ENCODE results near the gene CNGA2. TPM values are rescaled to one million over a fixed set of nuclear protein-coding genes. Genes with fewer than 3 reads are reported as not detected.

The CNGA2 gene
- total and polyA plus RNA-seq, 2 of the 4 experiments (the other 2 are of a cell fraction) = not detected

DNA sequence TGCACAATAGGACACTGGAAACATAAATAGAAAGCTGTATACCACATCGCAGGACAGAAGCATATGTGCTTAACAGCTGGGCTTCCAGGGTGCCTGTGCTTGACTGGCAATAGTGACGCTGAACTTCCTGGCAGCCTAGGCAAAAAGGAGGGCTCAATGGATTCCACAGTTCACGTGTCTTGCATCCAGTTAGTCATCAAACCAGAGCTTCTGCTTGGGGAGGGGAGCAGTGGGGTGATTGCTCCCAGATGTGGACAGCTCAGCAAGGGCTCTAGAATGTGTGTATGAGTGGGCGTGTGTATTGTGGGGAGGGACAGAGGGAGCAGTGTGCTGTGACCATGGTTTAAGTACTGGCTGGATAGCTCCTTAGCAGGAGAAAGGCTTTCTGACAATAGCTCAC lies 37.0 kb upstream of the CNGA2 start:
- 40% methylated on average over 1 of the region's 4 CpGs; no CpG with 5 or more reads in 1 of the 2 experiments for WGBS, 2 experiments (ENCODE audit: extremely low coverage in 2 of 2, insufficient read length in 1 of 2)
- Histone ChIP-seq H3K56ac (ENCODE audit: extremely low read depth, insufficient read depth, low read length) (no peak overlapping the region), H4K91ac (ENCODE audit: insufficient read depth, low read depth, low read length) (no peak overlapping the region), H2BK15ac (ENCODE audit: low read depth, low read length) (no peak overlapping the region), H2AFZ (replicated peaks; ENCODE audit: low read length, poor library complexity) (no peak overlapping the region), H3K9me1 (ENCODE audit: insufficient read depth, low read length) (no peaks in the 10 kb centered on the region), H2BK20ac (ENCODE audit: low read depth, low read length) (no peak overlapping the region), H3K4me3 (ENCODE audit: insufficient read depth, low read depth, low read length) (no peak overlapping the region), H3K4me2 (ENCODE audit: low read depth, low read length) (no peak overlapping the region), H4K8ac (ENCODE audit: low read depth in 2 of 2, low read length in 2 of 2) (no peak overlapping the region), H4K20me1 (ENCODE audit: insufficient read depth, low read length) (no peaks in the 10 kb centered on the region), H3K23ac (ENCODE audit: low read depth, low read length) (no peak overlapping the region), H2AK9ac (replicated peaks; ENCODE audit: low read depth, low read length, poor library complexity) (no peak overlapping the region), H3K36me3 (ENCODE audit: control insufficient read depth, insufficient read depth, low read length) (no peaks in the 10 kb centered on the region), H3K9me3 (ENCODE audit: control insufficient read depth, insufficient read depth, low read length) (peaks cover 19% of the 10 kb centered on the region; the same call in 1 of the 2 replicates), H3K14ac (replicated peaks; ENCODE audit: low read depth, low read length) (no peak overlapping the region), H4K5ac (ENCODE audit: low read depth, low read length) (no peak overlapping the region), H3K79me1 (ENCODE audit: low read depth in 1 of 2, low read length in 2 of 2) (no peaks in the 10 kb centered on the region), H2BK5ac (ENCODE audit: low read depth, low read length, poor library complexity, severe bottlenecking) (no peak overlapping the region), H3K9ac (ENCODE audit: low read depth, low read length) (no peak overlapping the region), H2BK120ac (ENCODE audit: low read depth, low read length) (no peak overlapping the region), H3K27me3 (ENCODE audit: control insufficient read depth, insufficient read depth, low read length) (no peaks in the 10 kb centered on the region), H2AK5ac (ENCODE audit: low read depth, low read length) (no peak overlapping the region), H3K4me1 (ENCODE audit: control insufficient read depth, insufficient read depth, low read length) (no peaks in the 10 kb centered on the region), H3K4ac (ENCODE audit: low read depth, low read length) (no peak overlapping the region), H3K27ac (ENCODE audit: insufficient read depth, low read length) (no peak overlapping the region), H3K18ac (ENCODE audit: low read depth, low read length) (no peak overlapping the region)
- ATAC-seq (ENCODE audit: low read depth) (no peak), DNase-seq (no peak)
- in situ Hi-C loops (cut with MboI; ENCODE audit: low sequenced_read_pairs) = loop anchor here (25.0 kb wide), 1 partner anchor 535 kb away; no protein-coding TSS in a partner anchor
- BruUV-seq (replicated peaks) = no TSS peak
- ChIA-PET CTCF (no interaction called here), POLR2A (ENCODE audit: unreplicated experiment) (no interaction called here)
- intact Hi-C loops (cut with micrococcal nuclease) = no loop called here
- dilution Hi-C loops (cut with HindIII; ENCODE audit: low sequenced_read_pairs, unreplicated experiment) = no loop called here
- TF ChIP-seq, protein P1, sequence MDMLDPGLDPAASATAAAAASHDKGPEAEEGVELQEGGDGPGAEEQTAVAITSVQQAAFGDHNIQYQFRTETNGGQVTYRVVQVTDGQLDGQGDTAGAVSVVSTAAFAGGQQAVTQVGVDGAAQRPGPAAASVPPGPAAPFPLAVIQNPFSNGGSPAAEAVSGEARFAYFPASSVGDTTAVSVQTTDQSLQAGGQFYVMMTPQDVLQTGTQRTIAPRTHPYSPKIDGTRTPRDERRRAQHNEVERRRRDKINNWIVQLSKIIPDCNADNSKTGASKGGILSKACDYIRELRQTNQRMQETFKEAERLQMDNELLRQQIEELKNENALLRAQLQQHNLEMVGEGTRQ (IDR thresholded peaks at IDR 0.05; ENCODE audit: low read depth, low read length) = no peak
- TF ChIP-seq RAD21 (IDR thresholded peaks at IDR 0.05; ENCODE audit: low read length) (no peak), CEBPB (IDR thresholded peaks at IDR 0.05; ENCODE audit: low read depth, low read length) (no peak), RFX5 (IDR thresholded peaks at IDR 0.05; ENCODE audit: low read depth, low read length) (no peak), MAZ (IDR thresholded peaks at IDR 0.05; ENCODE audit: borderline replicate concordance, low read depth, low read length) (no peak), MAFK (IDR thresholded peaks at IDR 0.05; ENCODE audit: low read depth, low read length) (no peak)

Measured in IMR-90 (cell line).